Trophoblast cell (in vitro differentiated cells and primary cell): ENCODE measurements around the gene TCEANC2.
"Not testable (repeated sequence)": the region's sequence is repeated elsewhere in the genome, so short reads cannot be mapped to it uniquely, and the experiment has no call there.

Source experiments
- DNase-seq, 2 donors: peaks; one replicate each; pipeline ENCODE4 v3.0.0-alpha.2; 2016
- H2AFZ ChIP-seq: 2 replicates; pipeline ENCODE4 v1.6.1; 2013; ENCODE audit warnings: low read length, moderate library complexity, mild to moderate bottlenecking; ENCODE audit not compliant: insufficient read depth, poor library complexity
- H2AK5ac ChIP-seq: 2 replicates; pipeline ENCODE4 v1.6.1; 2013; ENCODE audit warnings: mild to moderate bottlenecking, low read length
- H2BK120ac ChIP-seq: 2 replicates; pipeline ENCODE4 v1.6.1; 2013; ENCODE audit warnings: low read length, mild to moderate bottlenecking, moderate library complexity; ENCODE audit not compliant: insufficient read depth, poor library complexity
- H2BK12ac ChIP-seq: 2 replicates; pipeline ENCODE4 v1.6.1; 2013; ENCODE audit warnings: mild to moderate bottlenecking, low read length, moderate library complexity
- H2BK5ac ChIP-seq: 2 replicates; pipeline ENCODE4 v1.6.1; 2013; ENCODE audit warnings: low read length, low read depth, moderate library complexity, mild to moderate bottlenecking; ENCODE audit not compliant: poor library complexity
- H3K14ac ChIP-seq: 2 replicates; pipeline ENCODE4 v1.6.1; 2013; ENCODE audit warnings: mild to moderate bottlenecking, low read length
- H3K18ac ChIP-seq: 2 replicates; pipeline ENCODE4 v1.6.1; 2013; ENCODE audit warnings: mild to moderate bottlenecking, low read length
- H3K23ac ChIP-seq: 2 replicates; pipeline ENCODE4 v1.6.1; 2013; ENCODE audit warnings: low read length
- H3K27ac ChIP-seq: 2 replicates; pipeline ENCODE4 v1.5.1; 2013; ENCODE audit warnings: low read depth, mild to moderate bottlenecking, inconsistent platforms, low read length, moderate library complexity
- H3K27me3 ChIP-seq: 2 replicates; pipeline ENCODE4 v1.6.1; 2013; ENCODE audit warnings: inconsistent platforms, mild to moderate bottlenecking, low read length, moderate library complexity; ENCODE audit not compliant: insufficient read depth
- H3K36me3 ChIP-seq, 2 experiments: 1 replicate in 1 of 2; 2 replicates in 1 of 2; pipeline ENCODE4 v1.6.1; 2013; ENCODE audit warnings: low read length in 2 of 2, mild to moderate bottlenecking in 2 of 2, moderate library complexity in 1 of 2; ENCODE audit not compliant: insufficient read depth in 2 of 2, control insufficient read depth in 1 of 2
- H3K4ac ChIP-seq: 2 replicates; pipeline ENCODE4 v1.6.1; 2013; ENCODE audit warnings: low read depth, mild to moderate bottlenecking, low read length, moderate library complexity
- H3K4me1 ChIP-seq, 2 experiments: 1 replicate in 1 of 2; 2 replicates in 1 of 2; pipeline ENCODE4 v1.6.1; 2013; ENCODE audit warnings: low read length in 2 of 2, mild to moderate bottlenecking in 2 of 2, moderate library complexity in 1 of 2; ENCODE audit not compliant: insufficient read depth in 2 of 2, control insufficient read depth in 1 of 2
- H3K4me2 ChIP-seq: 2 replicates; pipeline ENCODE4 v1.6.1; 2013; ENCODE audit warnings: inconsistent platforms, mild to moderate bottlenecking, low read length, moderate library complexity
- H3K4me3 ChIP-seq: 2 replicates; pipeline ENCODE4 v1.5.1; 2013; ENCODE audit warnings: mild to moderate bottlenecking, low read depth, low read length, inconsistent platforms
- H3K79me1 ChIP-seq: one replicate; pipeline ENCODE4 v1.6.1; 2013; ENCODE audit warnings: low read length
- H3K79me2 ChIP-seq: 2 replicates; pipeline ENCODE4 v1.6.1; 2013; ENCODE audit warnings: low read length, mild to moderate bottlenecking; ENCODE audit not compliant: control insufficient read depth, insufficient read depth, poor library complexity
- H3K9ac ChIP-seq: 2 replicates; pipeline ENCODE4 v1.6.1; 2013; ENCODE audit warnings: mild to moderate bottlenecking, low read length
- H3K9me3 ChIP-seq: 2 replicates; pipeline ENCODE4 v1.6.1; 2013; ENCODE audit warnings: low read depth, mild to moderate bottlenecking, control low read depth, inconsistent platforms, low read length; ENCODE audit not compliant: insufficient read depth
- H4K12ac ChIP-seq: 2 replicates; pipeline ENCODE4 v1.6.1; 2013; ENCODE audit warnings: low read depth, mild to moderate bottlenecking, low read length, moderate library complexity
- H4K8ac ChIP-seq: 2 replicates; pipeline ENCODE4 v1.6.1; 2013; ENCODE audit warnings: low read depth, mild to moderate bottlenecking, low read length, moderate library complexity
- H4K91ac ChIP-seq: one replicate; pipeline ENCODE4 v1.6.1; 2013; ENCODE audit warnings: low read depth, mild to moderate bottlenecking, low read length, moderate library complexity
- WGBS: extraction: QIAGEN DNeasy Blood & Tissue Kit; methylation state at CpG from one replicate; pipeline ENCODE4 v1.1.7; 2013; ENCODE audit warnings: missing lambda C conversion rate; ENCODE audit not compliant: insufficient read length, insufficient coverage; ENCODE audit errors: extremely low coverage; 5-methylcytosine and 5-hydroxymethylcytosine counted together

TCEANC2 gene

DNA sequence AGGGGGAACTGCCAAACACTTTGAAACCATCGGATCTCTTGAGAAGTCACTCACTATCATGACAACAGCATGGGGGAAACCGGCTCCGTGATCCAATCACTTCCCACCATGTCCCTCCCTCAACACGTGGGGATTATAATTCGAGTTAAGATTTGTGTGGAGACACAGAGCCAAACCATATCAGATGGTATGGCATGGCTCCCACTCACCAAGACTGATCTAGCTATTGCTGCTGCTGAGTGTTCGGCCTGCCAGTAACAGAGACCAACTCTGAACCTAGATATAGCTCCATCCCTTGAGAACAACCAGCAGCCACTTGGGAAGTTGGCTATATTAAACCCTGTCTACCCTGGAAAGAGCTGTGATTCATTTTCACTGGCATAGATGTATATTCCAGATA, 50.0 kb downstream of the TCEANC2 start:
- H4K12ac ChIP-seq, result no peak overlapping the region
- H3K36me3 ChIP-seq, result no peaks in the 10 kb centered on the region
- DNase-seq, result no peak
- no peak overlapping the region for H2AFZ ChIP-seq
- H2BK120ac ChIP-seq, result no peak overlapping the region
- H2AK5ac ChIP-seq, result no peak overlapping the region
- no peak overlapping the region for H3K23ac ChIP-seq
- no peak overlapping the region for H2BK5ac ChIP-seq
- H3K9me3 ChIP-seq, result peaks cover 1% of the 10 kb centered on the region
- H3K14ac ChIP-seq, result no peak overlapping the region
- H2BK12ac ChIP-seq, result no peak overlapping the region
- no peaks in the 10 kb centered on the region for H3K4me1 ChIP-seq
- H3K27ac ChIP-seq, result no peak overlapping the region
- H3K27me3 ChIP-seq, result no peaks in the 10 kb centered on the region
- no CpG with 5 or more reads among the region's 6 CpGs for WGBS
- H3K79me1 ChIP-seq, result no peaks in the 10 kb centered on the region
- H3K4me3 ChIP-seq, result no peak overlapping the region
- no peaks in the 10 kb centered on the region for H3K79me2 ChIP-seq
- H3K9ac ChIP-seq, result no peak overlapping the region
- H3K4ac ChIP-seq, result no peak overlapping the region
- H4K8ac ChIP-seq, result no peak overlapping the region
- no peak overlapping the region for H3K18ac ChIP-seq
- H3K4me2 ChIP-seq, result no peak overlapping the region
- no peak overlapping the region for H4K91ac ChIP-seq

DNA sequence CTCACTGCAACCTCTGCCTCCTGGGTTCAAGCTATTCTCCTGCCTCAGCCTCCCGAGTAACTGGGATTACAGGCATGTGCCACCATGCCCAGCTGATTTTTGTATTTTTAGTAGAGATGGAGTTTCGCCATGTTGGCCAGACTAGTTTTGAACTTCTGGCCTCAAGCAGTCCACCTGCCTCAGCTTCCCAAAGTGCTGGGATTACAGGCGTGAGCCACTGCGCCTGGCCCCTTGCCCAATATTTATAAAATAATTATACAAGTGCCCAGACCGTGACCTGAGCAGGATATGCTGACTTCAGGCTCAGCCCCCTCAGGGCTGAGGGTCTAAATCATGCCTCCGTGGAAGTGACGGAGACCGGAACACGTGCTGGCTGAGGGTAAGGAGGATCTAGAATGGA, 51.2 kb downstream of the TCEANC2 start:
- not testable (repeated sequence) for H3K4me2 ChIP-seq, H3K4me1 ChIP-seq
- WGBS, result no CpG with 5 or more reads among the region's 9 CpGs

DNA sequence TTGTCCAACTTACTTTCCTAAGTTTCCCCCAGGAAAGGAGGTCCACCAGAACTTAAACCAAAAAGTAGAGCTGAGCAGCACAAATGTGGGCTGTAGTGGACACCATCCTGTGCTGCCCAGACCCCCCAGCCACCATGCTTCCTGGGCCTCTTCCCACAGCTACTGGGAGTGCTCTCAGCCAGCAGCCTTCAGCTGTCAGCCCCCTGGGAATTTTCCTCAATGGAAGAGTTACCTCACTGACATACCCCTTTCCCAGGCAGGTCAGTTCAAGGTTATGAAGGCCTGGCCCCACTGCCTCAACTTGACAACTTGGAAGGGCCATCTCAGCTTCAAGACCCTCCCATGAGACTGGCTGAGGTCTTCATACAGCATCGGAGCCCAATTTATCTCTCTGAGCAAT, 51.7 kb downstream of the TCEANC2 start:
- no peaks in the 10 kb centered on the region for H3K27me3 ChIP-seq
- H2BK5ac ChIP-seq, result no peak overlapping the region
- no CpG with 5 or more reads among the region's 1 CpG for WGBS
- no peak overlapping the region for H3K27ac ChIP-seq
- no peak overlapping the region for H4K91ac ChIP-seq
- no peak overlapping the region for H3K14ac ChIP-seq
- H4K8ac ChIP-seq, result no peak overlapping the region
- no peak overlapping the region for H3K4ac ChIP-seq
- no peak overlapping the region for H4K12ac ChIP-seq
- no peak overlapping the region for H2AK5ac ChIP-seq
- no peak overlapping the region for H3K18ac ChIP-seq
- no peaks in the 10 kb centered on the region for H3K4me1 ChIP-seq
- no peak overlapping the region for H3K23ac ChIP-seq
- H3K9ac ChIP-seq, result no peak overlapping the region
- H3K36me3 ChIP-seq, result no peaks in the 10 kb centered on the region
- H3K79me2 ChIP-seq, result no peaks in the 10 kb centered on the region
- H3K4me3 ChIP-seq, result no peak overlapping the region
- no peak overlapping the region for H2AFZ ChIP-seq
- no peak overlapping the region for H3K4me2 ChIP-seq
- H2BK120ac ChIP-seq, result no peak overlapping the region
- H2BK12ac ChIP-seq, result no peak overlapping the region
- peaks cover 1% of the 10 kb centered on the region for H3K9me3 ChIP-seq
- no peak for DNase-seq
- no peaks in the 10 kb centered on the region for H3K79me1 ChIP-seq

More for the DNA sequence above, 51.2 kb downstream of the TCEANC2 start:
- not testable (repeated sequence) for H3K79me2 ChIP-seq, H3K4me3 ChIP-seq, H3K79me1 ChIP-seq, H2BK120ac ChIP-seq, H2AK5ac ChIP-seq, H3K27ac ChIP-seq, H3K36me3 ChIP-seq, H2BK5ac ChIP-seq, H3K4ac ChIP-seq, H2BK12ac ChIP-seq, H3K9ac ChIP-seq, DNase-seq, H2AFZ ChIP-seq, H3K9me3 ChIP-seq, H4K12ac ChIP-seq, H3K14ac ChIP-seq, H3K27me3 ChIP-seq, H4K8ac ChIP-seq, H3K18ac ChIP-seq, H3K23ac ChIP-seq, H4K91ac ChIP-seq

DNA sequence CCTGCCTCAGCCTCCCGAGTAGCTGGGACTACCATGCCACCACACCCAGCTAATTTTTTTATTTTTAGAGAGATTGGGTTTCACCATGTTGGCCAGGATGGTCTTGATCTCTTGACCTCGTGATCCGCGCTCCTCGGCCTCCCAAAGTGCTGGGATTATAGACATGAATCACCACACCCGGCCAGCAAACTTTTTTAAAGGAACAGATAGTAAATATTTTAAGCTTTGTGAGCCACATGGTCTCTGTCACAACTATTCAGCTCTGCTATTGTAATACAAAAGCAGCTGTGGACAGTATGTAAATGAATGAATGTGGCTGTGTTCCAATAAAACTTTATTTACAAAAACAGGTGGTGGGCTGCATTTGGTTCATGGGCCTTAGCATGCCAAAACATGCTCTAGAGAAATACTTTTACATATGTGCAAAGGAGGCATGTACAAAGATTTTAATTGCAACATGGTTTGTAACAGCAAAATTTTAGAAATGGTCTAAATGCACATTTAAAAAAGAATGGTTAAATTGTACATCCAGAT, 52.4 kb downstream of the TCEANC2 start:
- H3K79me1 ChIP-seq, result no peaks in the 10 kb centered on the region
- no peak overlapping the region for H2BK12ac ChIP-seq
- WGBS, result no CpG with 5 or more reads among the region's 6 CpGs
- no peaks in the 10 kb centered on the region for H3K36me3 ChIP-seq
- H4K8ac ChIP-seq, result no peak overlapping the region
- no peak for DNase-seq
- no peak overlapping the region for H2AFZ ChIP-seq
- H3K4me2 ChIP-seq, result no peak overlapping the region
- no peak overlapping the region for H3K18ac ChIP-seq
- H3K9ac ChIP-seq, result no peak overlapping the region
- H2BK120ac ChIP-seq, result no peak overlapping the region
- H3K9me3 ChIP-seq, result peaks cover 1% of the 10 kb centered on the region
- H3K27ac ChIP-seq, result no peak overlapping the region
- H3K4ac ChIP-seq, result no peak overlapping the region
- H3K4me1 ChIP-seq, result no peaks in the 10 kb centered on the region
- no peak overlapping the region for H4K12ac ChIP-seq
- no peaks in the 10 kb centered on the region for H3K27me3 ChIP-seq
- no peak overlapping the region for H3K23ac ChIP-seq
- no peak overlapping the region for H3K4me3 ChIP-seq
- no peak overlapping the region for H4K91ac ChIP-seq
- H2BK5ac ChIP-seq, result no peak overlapping the region
- H3K79me2 ChIP-seq, result no peaks in the 10 kb centered on the region
- H2AK5ac ChIP-seq, result no peak overlapping the region
- no peak overlapping the region for H3K14ac ChIP-seq
